ENCODE measurements around the gene RASGEF1C. TPM values are rescaled to one million over a fixed set of nuclear protein-coding genes. Genes with fewer than 3 reads are reported as not detected.

RASGEF1C gene
- total and polyA plus RNA-seq, 10 of the 15 experiments (the other 5 are each of a cell fraction or from before 2014, with no cell fraction given) = not detected

DNA sequence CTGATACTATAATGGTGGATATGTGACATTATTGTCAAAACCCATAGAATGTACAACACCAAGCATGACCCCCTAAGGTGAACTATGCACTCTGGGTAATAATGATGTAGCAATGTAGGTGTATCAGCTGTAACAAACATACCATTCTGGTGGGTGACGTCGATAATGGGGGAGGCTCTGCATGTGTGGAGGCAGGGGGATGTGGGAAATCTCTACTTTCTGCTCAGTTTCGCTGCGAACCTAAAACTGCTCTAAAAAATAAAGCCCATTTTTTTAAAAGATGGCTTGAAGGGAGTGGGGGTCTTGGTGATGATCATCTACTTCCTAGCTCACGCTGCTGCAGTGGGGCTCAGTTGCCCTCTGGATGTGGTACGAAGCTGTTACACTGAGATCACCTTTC, 51.1 kb downstream of the RASGEF1C start:
- WGBS (ENCODE audit: insufficient coverage, insufficient replicate concordance, low lambda C conversion rate, missing lambda C conversion rate) = 41% methylated on average over 6 of the region's 6 CpGs
- ATAC-seq = no peak
- Histone ChIP-seq H3K27me3 (replicated peaks in 1 of 2; ENCODE audit: control insufficient read depth in 2 of 2, insufficient read depth in 2 of 2, low read length in 1 of 2) (no peaks in the 10 kb centered on the region; a peak in 2 of 4 replicates), H3K79me2 (ENCODE audit: control insufficient read depth, insufficient read depth, low read length) (no peaks in the 10 kb centered on the region), H3K4me3 (no peak overlapping the region), H3K9me3 (replicated peaks; ENCODE audit: control insufficient read depth, insufficient read depth, low read length) (no peaks in the 10 kb centered on the region), H3K27ac (ENCODE audit: control insufficient read depth, insufficient read depth) (no peak overlapping the region), H3K4me2 (ENCODE audit: control insufficient read depth, insufficient read depth) (no peak overlapping the region), H3K36me3 (ENCODE audit: control insufficient read depth in 2 of 2, insufficient read depth in 2 of 2, low read length in 1 of 2) (no peaks in the 10 kb centered on the region), H3K9ac (ENCODE audit: control insufficient read depth, insufficient read depth, low read length) (no peak overlapping the region), H3K4me1 (ENCODE audit: control insufficient read depth, insufficient read depth, low read length) (no peaks in the 10 kb centered on the region), H2AFZ (ENCODE audit: control insufficient read depth, low read depth, low read length) (no peak overlapping the region), H4K20me1 (ENCODE audit: control insufficient read depth, insufficient read depth) (no peaks in the 10 kb centered on the region)
- no TSS peak for BruUV-seq (replicated peaks)
- no peak for TF ChIP-seq ESRRA (IDR thresholded peaks at IDR 0.05; ENCODE audit: low read length)
- no peak for TF ChIP-seq CEBPB (IDR thresholded peaks at IDR 0.05; ENCODE audit: borderline replicate concordance in 1 of 2, low read depth in 2 of 2, low read length in 2 of 2)
- TF ChIP-seq E4F1 (IDR thresholded peaks at IDR 0.05; ENCODE audit: borderline replicate concordance, partially characterized antibody) = no peak
- SMC1A ChIA-PET (ENCODE audit: uncharacterized antibody, unreplicated experiment) = no interaction called here
- CTCF ChIA-PET = no interaction called here
- FAIRE-seq = no peak
- POLR2A ChIA-PET = no interaction called here
- RAD21 ChIA-PET (ENCODE audit: unreplicated experiment) = no interaction called here
- DNase-seq (ENCODE audit: low read depth, low spot score) = no peak
- intact Hi-C loops (cut with micrococcal nuclease; ENCODE audit: unreplicated experiment) (no loop called here), in situ Hi-C loops (cut with MboI) (no loop called here)

- 35% methylated on average over 10 of the region's 10 CpGs for WGBS (ENCODE audit: insufficient coverage, insufficient replicate concordance, low lambda C conversion rate, missing lambda C conversion rate)
- RAD21 ChIA-PET (ENCODE audit: unreplicated experiment) = no interaction called here
- BruUV-seq (replicated peaks) = no TSS peak
Measured at GRCh38 chr5:180156141-180156540, 52.9 kb downstream of the RASGEF1C start.

More at GRCh38 chr5:180156141-180156540, 52.9 kb downstream of the RASGEF1C start:
- H3K9ac ChIP-seq (ENCODE audit: control insufficient read depth, insufficient read depth, low read length) = no peak overlapping the region
- no peaks in the 10 kb centered on the region for H4K20me1 ChIP-seq (ENCODE audit: control insufficient read depth, insufficient read depth)
- FAIRE-seq = no peak
- no peaks in the 10 kb centered on the region; a peak in 2 of 4 replicates for H3K27me3 ChIP-seq (replicated peaks in 1 of 2; ENCODE audit: control insufficient read depth in 2 of 2, insufficient read depth in 2 of 2, low read length in 1 of 2)
- no peak overlapping the region for H2AFZ ChIP-seq (ENCODE audit: control insufficient read depth, low read depth, low read length)
- intact Hi-C loops (cut with micrococcal nuclease; ENCODE audit: unreplicated experiment) = no loop called here
- no peaks in the 10 kb centered on the region for H3K79me2 ChIP-seq (ENCODE audit: control insufficient read depth, insufficient read depth, low read length)
- in situ Hi-C loops (cut with MboI) = no loop called here
- ATAC-seq = no peak
- ChIA-PET POLR2A (no interaction called here), CTCF (no interaction called here), SMC1A (ENCODE audit: uncharacterized antibody, unreplicated experiment) (no interaction called here)
- H3K4me2 ChIP-seq (ENCODE audit: control insufficient read depth, insufficient read depth) = no peak overlapping the region
- no peaks in the 10 kb centered on the region for H3K36me3 ChIP-seq (ENCODE audit: control insufficient read depth in 2 of 2, insufficient read depth in 2 of 2, low read length in 1 of 2)
- DNase-seq (ENCODE audit: low read depth, low spot score) = no peak
- TF ChIP-seq EED (IDR thresholded peaks at IDR 0.05; ENCODE audit: low read depth) (no peak), FOXM1 (IDR thresholded peaks at IDR 0.05; ENCODE audit: low read depth, low read length) (no peak), NFYA (IDR thresholded peaks at IDR 0.05; ENCODE audit: borderline replicate concordance, low read depth, low read length) (no peak), TCF3 (IDR thresholded peaks at IDR 0.05; ENCODE audit: borderline replicate concordance, insufficient read depth, low read depth, low read length) (no peak)
- H3K27ac ChIP-seq (ENCODE audit: control insufficient read depth, insufficient read depth) = no peak overlapping the region
- no peaks in the 10 kb centered on the region for H3K4me1 ChIP-seq (ENCODE audit: control insufficient read depth, insufficient read depth, low read length)
- H3K4me3 ChIP-seq = no peak overlapping the region
- no peaks in the 10 kb centered on the region for H3K9me3 ChIP-seq (replicated peaks; ENCODE audit: control insufficient read depth, insufficient read depth, low read length)

Measured in GM12878 (cell line).